ENCODE measurements around the gene HIF1A.

DNA sequence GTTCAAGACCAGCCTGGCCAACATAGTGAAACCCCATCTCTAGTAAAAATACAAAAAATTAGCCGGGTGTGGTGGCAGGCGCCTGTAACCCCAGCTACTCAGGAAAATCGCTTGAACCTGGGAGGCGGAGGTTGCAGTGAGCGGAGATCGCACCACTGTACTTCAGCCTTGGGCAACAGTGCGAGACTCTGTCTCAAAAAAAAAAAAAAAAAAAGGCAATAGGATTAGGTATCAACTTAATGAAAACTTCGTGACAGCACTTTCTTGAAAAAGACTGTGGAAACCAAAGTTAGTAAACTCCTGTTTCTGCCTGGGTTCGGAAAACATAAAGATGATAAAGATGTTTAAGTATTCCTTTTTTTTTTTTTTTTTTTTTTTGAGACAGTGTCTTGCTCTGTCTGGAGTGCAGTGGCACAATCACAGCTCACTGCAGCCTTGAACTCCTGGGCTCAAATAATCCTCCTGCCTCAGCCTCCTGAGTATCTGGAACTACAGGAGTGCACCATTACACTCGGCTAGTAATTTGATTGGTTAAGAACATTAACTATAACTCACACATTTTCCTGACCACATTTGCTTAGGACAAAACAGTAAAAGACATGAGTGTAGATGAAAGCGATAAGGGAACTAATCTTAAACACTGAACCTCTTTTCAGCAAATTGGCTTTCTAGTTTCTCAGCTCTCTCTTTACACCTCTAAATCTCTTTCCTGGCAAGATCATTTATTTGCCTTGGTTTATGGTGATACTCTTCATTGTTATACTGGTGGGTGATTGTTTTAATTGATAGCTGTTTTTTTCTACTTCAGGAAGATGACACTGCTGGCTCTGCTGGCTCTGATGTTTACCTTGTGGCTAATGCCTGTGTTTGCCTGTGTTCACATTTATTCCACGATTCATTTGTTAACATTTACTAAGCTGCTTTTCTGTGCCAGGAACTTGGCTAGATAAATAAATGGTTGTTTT, 15.8 kb downstream of the HIF1A start:
- TF ChIP-seq ARNT (IDR thresholded peaks at IDR 0.05) = no peak
- TF ChIP-seq L3MBTL2 (conservative IDR thresholded peaks at IDR 0.05) = no peak
- TF ChIP-seq FOXA1 (IDR thresholded peaks at IDR 0.05) = no peak
- no peak for TF ChIP-seq FOXM1 (IDR thresholded peaks at IDR 0.05; ENCODE audit: borderline replicate concordance)
- TF ChIP-seq SP1 (IDR thresholded peaks at IDR 0.05) = no peak
- TF ChIP-seq ZNF384 (IDR thresholded peaks at IDR 0.05) = 0 out of 2 replicates have a peak, but pooled peaks have one; percentile 11
- no peak for TF ChIP-seq BHLHE40 (IDR thresholded peaks at IDR 0.05; ENCODE audit: borderline replicate concordance)
- no peak for TF ChIP-seq NFRKB (IDR thresholded peaks at IDR 0.05)
- no peak for TF ChIP-seq SUZ12 (IDR thresholded peaks at IDR 0.05)
- TF ChIP-seq TARDBP (IDR thresholded peaks at IDR 0.05) = no peak
- no peak for TF ChIP-seq FOXK2 (IDR thresholded peaks at IDR 0.05)

Measured in HEK293T (cell line).